Ishikawa (cell line): Measurements from ENCODE around the gene NGFR.

Experiments used
- CEBPB ChIP-seq: IDR thresholded peaks from 2 replicates; pipeline ENCODE4 v1.6.1; 2012
- CREB1 ChIP-seq: IDR thresholded peaks from 2 replicates; pipeline ENCODE4 v1.6.1; 2012; ENCODE audit warnings: low read depth
- EGR1 ChIP-seq: IDR thresholded peaks from 2 replicates; pipeline ENCODE4 v1.6.1; 2012
- EP300 ChIP-seq: IDR thresholded peaks from 2 replicates; pipeline ENCODE4 v1.6.1; 2012; ENCODE audit warnings: borderline replicate concordance
- FOXM1 ChIP-seq: IDR thresholded peaks from 2 replicates; pipeline ENCODE4 v1.6.1; 2012; ENCODE audit warnings: low read depth, borderline replicate concordance
- NFIC ChIP-seq: IDR thresholded peaks from 2 replicates; pipeline ENCODE4 v1.6.1; 2012
- RAD21 ChIP-seq: IDR thresholded peaks from 2 replicates; pipeline ENCODE4 v1.6.1; 2012; ENCODE audit warnings: low read depth
- TAF1 ChIP-seq: IDR thresholded peaks from 2 replicates; pipeline ENCODE4 v1.6.1; 2012; ENCODE audit warnings: low read depth, mild to moderate bottlenecking
- TCF12 ChIP-seq: IDR thresholded peaks from 2 replicates; pipeline ENCODE4 v1.6.1; 2012; ENCODE audit warnings: low read depth
- TEAD4 ChIP-seq: IDR thresholded peaks from 2 replicates; pipeline ENCODE4 v1.6.1; 2012
- YY1 ChIP-seq: IDR thresholded peaks from 2 replicates; pipeline ENCODE4 v1.6.1; 2012; ENCODE audit warnings: low read depth
- ZBTB7A ChIP-seq: IDR thresholded peaks from 2 replicates; pipeline ENCODE4 v1.6.1; 2012; ENCODE audit warnings: low read depth
- TF ChIP-seq, protein P1 (sequence below): IDR thresholded peaks from 2 replicates; pipeline ENCODE4 v1.6.1; 2012
- TF ChIP-seq, protein P2 (sequence below): IDR thresholded peaks from 2 replicates; pipeline ENCODE4 v1.6.1; 2012
- TF ChIP-seq, protein P3 (sequence below): IDR thresholded peaks from 2 replicates; pipeline ENCODE4 v1.6.1; 2012; ENCODE audit warnings: low read depth, mild to moderate bottlenecking

NGFR gene

DNA sequence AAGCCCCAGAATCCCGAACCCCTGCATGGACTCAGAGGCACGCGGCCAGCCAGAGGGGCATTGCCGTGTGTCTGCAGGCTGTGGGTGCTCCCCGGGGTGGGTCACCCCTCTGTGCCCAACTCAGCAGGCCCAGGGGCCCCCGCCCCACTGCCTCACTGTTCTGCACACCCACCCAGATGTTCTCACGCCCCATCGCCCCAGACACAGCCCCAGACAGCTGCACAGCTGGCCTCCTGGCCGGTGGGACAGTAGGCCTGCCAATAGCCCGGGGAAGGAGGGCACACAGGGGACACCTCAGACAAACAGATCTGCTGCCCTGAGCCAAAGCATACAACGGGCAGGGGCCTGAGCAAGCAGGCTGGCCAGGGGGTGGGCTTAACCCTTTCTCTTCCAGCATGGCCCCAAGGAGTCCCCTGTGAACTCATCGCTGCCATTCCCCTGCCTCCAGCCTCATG is 53.0 kb downstream of the NGFR start:
- no peak for TF ChIP-seq TCF12
- TF ChIP-seq EP300: no peak
- no peak for TF ChIP-seq EGR1
- TF ChIP-seq, protein P1, sequence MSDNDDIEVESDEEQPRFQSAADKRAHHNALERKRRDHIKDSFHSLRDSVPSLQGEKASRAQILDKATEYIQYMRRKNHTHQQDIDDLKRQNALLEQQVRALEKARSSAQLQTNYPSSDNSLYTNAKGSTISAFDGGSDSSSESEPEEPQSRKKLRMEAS: no peak
- TF ChIP-seq YY1: no peak
- no peak for TF ChIP-seq CREB1
- TF ChIP-seq CEBPB: no peak
- TF ChIP-seq, protein P2, sequence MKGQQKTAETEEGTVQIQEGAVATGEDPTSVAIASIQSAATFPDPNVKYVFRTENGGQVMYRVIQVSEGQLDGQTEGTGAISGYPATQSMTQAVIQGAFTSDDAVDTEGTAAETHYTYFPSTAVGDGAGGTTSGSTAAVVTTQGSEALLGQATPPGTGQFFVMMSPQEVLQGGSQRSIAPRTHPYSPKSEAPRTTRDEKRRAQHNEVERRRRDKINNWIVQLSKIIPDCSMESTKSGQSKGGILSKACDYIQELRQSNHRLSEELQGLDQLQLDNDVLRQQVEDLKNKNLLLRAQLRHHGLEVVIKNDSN: no peak
- no peak for TF ChIP-seq TAF1

DNA sequence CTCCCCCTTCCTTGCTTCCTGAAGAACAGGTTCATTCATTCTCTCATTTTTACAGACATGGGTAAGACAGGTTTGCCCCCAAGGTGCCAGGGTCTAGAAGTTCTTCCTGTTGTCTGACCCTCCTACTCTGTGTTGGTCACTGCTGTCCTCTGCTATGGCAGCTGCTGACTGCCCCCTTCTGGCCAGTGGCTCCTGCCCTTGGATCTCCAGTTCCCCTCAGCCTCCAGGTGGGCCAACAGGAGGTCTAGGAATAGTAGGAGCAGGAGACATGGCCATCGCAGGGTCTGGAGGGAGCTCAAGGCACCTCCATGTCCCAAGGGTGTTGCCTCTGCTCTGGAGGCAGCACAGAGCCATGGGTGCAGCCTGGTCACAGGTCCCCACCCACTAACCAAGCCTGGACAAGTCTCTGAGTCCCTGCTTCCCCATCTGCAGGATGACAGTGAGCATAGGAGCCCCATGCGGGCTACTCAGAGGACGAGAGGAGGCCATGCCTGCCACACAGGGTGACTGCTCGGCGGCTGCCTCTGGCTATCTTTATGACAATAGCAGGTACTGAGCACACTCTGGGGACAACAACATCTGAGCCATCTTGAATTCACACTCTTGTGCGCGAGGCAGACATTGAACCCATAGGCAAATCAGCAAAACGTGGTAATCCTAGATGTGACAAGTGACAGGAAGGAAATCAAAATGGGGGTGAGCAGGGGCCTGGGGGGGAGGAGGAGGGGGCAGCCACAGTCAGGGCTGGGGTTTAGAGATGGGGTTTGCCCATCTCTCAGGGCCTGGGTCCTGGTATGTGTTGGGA is 53.6 kb downstream of the NGFR start:
- TF ChIP-seq, protein P1: no peak
- TF ChIP-seq TEAD4: no peak
- peak; percentile 93 for TF ChIP-seq RAD21

DNA sequence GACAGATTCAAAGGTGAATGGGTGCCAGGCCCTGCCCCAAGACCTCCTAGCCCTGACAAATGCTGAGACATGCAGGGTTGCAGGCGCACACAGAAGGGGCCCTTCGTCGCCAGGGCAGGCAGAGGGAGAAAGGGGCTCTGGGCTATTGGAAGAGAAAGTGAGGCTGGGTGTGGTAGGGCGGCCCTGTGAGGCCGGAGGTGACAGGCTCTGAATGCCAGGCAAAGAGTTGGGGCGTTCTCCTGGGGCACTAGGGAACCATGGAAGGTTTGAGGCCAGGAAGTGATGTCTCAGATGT is 54.2 kb downstream of the NGFR start:
- TF ChIP-seq FOXM1: no peak
- TF ChIP-seq CEBPB: no peak
- TF ChIP-seq TEAD4: no peak
- TF ChIP-seq TCF12: no peak
- no peak for TF ChIP-seq ZBTB7A
- TF ChIP-seq EGR1: no peak
- TF ChIP-seq, protein P3, sequence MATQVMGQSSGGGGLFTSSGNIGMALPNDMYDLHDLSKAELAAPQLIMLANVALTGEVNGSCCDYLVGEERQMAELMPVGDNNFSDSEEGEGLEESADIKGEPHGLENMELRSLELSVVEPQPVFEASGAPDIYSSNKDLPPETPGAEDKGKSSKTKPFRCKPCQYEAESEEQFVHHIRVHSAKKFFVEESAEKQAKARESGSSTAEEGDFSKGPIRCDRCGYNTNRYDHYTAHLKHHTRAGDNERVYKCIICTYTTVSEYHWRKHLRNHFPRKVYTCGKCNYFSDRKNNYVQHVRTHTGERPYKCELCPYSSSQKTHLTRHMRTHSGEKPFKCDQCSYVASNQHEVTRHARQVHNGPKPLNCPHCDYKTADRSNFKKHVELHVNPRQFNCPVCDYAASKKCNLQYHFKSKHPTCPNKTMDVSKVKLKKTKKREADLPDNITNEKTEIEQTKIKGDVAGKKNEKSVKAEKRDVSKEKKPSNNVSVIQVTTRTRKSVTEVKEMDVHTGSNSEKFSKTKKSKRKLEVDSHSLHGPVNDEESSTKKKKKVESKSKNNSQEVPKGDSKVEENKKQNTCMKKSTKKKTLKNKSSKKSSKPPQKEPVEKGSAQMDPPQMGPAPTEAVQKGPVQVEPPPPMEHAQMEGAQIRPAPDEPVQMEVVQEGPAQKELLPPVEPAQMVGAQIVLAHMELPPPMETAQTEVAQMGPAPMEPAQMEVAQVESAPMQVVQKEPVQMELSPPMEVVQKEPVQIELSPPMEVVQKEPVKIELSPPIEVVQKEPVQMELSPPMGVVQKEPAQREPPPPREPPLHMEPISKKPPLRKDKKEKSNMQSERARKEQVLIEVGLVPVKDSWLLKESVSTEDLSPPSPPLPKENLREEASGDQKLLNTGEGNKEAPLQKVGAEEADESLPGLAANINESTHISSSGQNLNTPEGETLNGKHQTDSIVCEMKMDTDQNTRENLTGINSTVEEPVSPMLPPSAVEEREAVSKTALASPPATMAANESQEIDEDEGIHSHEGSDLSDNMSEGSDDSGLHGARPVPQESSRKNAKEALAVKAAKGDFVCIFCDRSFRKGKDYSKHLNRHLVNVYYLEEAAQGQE: no peak
- TF ChIP-seq, protein P1: no peak

DNA sequence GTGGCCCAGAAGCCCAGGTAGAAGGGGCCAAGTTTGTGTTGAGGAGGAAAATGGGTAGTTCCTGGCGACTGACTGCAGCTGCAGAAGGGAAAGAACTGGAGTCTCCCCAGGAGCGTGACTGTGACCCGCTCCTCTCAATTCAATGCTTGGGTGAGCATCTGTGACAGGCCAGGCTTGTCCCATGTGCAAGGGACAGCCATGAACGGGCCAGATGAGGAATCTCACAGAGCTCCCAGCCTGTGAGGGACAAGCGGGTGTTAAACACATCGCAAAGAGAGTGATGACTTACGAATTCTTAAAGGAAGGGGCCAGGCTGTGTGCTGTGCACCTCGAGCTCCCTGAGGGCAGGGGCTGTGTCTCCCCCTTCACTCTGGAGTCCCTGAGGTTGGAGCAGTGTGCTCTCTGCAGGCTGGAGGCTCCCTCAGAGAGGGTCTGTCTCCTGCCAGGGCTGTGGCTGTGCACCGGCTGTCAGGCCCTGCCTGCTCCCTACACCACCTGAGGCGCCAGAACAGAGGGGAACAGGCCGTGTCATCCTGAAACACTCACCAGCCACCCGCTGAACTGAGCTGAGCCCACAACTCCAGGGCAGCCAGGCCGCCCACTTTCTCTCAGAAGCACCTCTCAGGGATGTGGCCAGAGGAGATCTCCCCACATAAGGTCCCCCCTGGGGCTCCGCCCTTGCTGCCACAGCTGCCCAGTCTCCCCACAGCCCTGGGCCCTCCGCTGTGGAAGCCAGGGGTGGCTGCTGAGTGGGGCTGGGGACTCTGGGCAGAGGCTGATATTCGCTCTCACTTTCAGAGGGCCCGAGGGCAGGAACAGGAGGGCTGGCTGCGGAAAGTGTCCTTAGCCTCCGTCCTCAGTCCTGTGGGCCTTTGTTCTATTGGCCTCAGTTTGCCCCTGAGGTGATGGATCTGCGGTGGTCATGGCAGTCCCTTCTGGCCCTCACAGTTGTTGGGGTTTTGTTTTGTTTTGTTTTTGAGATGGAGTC is 54.9 kb downstream of the NGFR start:
- TF ChIP-seq TAF1 (no peak), YY1 (no peak), EGR1 (no peak), FOXM1 (no peak), TCF12 (no peak), CEBPB (no peak), TEAD4 (no peak), NFIC (no peak), CREB1 (no peak), RAD21 (no peak), EP300 (no peak), ZBTB7A (no peak)
- TF ChIP-seq, protein P1: no peak
- TF ChIP-seq, protein P2: no peak
- TF ChIP-seq, protein P3: no peak

DNA sequence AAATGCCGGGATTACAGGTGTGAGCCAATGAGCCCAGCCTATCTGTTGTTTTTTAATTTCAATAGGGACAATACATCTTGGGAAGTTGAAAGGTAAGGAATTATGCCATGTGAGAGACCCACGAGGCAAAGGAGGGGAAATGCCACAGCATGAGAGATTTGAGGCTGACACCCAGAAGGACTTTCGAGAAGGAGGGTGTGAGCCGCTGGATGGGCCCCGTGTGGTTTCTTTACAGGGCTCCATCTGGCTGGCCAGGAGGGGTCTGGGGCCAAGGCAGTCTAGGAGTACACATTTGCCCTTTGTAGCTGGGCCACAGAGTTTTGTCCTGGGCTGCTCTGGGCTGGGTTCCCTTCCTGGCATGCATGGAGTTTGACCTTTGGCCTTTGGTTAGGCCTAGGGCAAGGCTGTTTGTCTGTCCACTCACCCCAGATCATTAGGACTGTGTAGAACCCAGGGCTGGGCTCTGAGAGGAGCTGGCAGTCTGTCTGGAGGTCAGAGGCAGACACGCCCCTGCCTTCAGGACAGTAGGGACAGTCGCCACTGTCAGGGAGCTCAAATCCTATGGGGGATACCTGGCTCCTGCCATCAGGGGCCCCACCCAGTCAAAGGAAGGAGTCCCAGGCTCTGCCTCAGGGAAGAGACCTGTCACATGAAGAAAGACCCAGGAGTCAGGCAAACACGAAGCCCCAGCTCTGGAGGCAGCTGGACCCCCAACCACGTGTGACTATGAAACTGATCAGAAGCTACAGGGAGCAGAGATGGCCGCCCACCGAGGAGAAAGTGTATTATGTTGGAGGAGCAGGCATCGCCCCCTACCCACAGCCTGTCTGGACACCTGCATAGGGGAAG is 56.4 kb downstream of the NGFR start:
- TF ChIP-seq EGR1 (no peak), TEAD4 (no peak)
